GM19452 (cell line): ENCODE measurements around the gene ZNF831.

Experiments
- ATAC-seq: cut with Tn5 transposase; IDR thresholded peaks from one replicate; pipeline ENCODE4 v1.9.1; 2021; ENCODE audit not compliant: unreplicated experiment

The ZNF831 gene

DNA sequence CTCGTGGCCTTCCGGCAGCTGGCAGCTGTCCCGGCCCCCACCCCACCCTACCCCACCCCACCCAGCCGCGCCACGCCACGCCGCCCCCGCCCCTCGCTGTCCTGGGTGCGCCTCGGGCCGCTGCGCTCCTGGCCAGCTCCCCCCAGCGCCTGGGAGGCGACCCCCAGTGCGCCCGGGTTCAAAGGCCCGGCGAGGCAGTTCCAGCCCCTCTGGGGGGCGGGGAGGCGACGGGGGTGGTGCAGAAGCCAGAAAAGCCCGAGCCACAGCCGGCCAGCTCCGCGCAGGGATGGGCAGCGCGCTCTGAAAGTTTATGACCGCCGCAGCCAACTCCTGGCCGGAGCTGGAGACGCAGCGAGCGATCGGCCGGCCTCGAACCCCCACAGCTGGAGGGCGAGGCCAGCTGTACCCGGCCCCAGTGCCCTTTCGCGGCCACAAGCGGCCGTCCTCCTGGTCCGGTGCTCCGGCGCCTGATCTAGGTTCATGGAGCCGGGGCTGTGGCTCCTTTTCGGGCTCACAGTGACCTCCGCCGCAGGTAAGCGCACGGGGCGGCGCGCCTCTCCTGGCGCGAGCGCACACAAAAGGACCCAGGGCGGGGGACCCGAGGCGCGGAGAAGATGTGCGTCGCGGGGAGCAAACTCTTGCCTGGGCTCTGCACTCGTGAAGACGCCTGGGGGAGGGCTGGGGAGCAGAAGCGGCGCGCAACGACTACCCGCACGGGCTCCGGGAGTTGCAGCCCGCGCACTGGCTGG is 136.9 kb downstream of the ZNF831 start, which contains the start of gene EDN3:
Gene EDN3, plus strand, starts transcription at position 279 of the 749 bp plus-strand sequence. Its CDS starts 202 bp downstream, at position 481.
- no peak for ATAC-seq

DNA sequence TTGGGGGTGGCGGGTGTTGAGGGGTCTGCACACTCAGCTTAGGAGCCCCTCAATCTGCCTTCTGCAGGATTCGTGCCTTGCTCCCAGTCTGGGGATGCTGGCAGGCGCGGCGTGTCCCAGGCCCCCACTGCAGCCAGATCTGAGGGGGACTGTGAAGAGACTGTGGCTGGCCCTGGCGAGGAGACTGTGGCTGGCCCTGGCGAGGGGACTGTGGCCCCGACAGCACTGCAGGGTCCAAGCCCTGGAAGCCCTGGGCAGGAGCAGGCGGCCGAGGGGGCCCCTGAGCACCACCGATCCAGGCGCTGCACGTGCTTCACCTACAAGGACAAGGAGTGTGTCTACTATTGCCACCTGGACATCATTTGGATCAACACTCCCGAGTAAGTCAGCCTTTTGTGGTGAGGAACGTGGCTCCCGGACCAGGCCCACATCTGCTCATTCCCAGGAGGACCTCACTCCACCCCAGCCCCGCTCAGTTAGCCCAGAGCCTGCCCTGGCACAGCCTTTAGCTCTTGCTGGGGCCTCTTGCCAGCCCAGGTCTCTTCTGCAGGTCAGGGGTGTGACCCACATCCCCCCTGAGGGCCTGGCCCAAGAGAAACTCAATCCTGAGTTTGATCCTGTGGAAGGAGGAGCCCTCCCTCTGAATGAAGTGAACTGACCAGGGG is 137.9 kb downstream of the ZNF831 start:
- no peak for ATAC-seq

- ATAC-seq: no peak
Measured at GRCh38 chr20:59305908-59306655, 142.5 kb downstream of the ZNF831 start.

- ATAC-seq: no peak
Measured at GRCh38 chr20:59307270-59307669, 143.6 kb downstream of the ZNF831 start.
